GM23338 (cell line): ENCODE measurements around the gene ATF2. TPM values are rescaled to one million over a fixed set of nuclear protein-coding genes. Genes with fewer than 3 reads are reported as not detected.

Experiments used
- ATAC-seq: fragments of 200-7000 bp; cut with Tn5 transposase; 3 replicates; pipeline ENCODE4 v1.9.1; 2020
- DNase-seq: peaks from one replicate; pipeline ENCODE4 v3.0.0-alpha.2; 2015; ENCODE audit warnings: low spot score
- H2AFZ ChIP-seq: fragments of 200-600 bp; sonication (generic); 2 replicates; pipeline ENCODE4 v1.8.0; 2016; ENCODE audit warnings: antibody characterized with exemption, mild to moderate bottlenecking, moderate library complexity
- H3F3A ChIP-seq: fragments of 200-600 bp; sonication (generic); replicated peaks from 2 replicates; pipeline ENCODE4 v1.8.0; 2017; ENCODE audit warnings: antibody characterized with exemption, mixed run types, low read depth
- H3K27ac ChIP-seq: fragments of 200-600 bp; sonication (generic); 2 replicates; pipeline ENCODE4 v1.6.1; 2016; ENCODE audit warnings: low read depth
- H3K27me3 ChIP-seq: fragments of 200-600 bp; sonication (generic); 2 replicates; pipeline ENCODE4 v1.8.0; 2016; ENCODE audit warnings: mild to moderate bottlenecking, mixed run types, moderate library complexity; ENCODE audit not compliant: insufficient read depth
- H3K36me3 ChIP-seq: fragments of 200-600 bp; sonication (generic); 2 replicates; pipeline ENCODE4 v1.8.0; 2016; ENCODE audit warnings: mild to moderate bottlenecking; ENCODE audit not compliant: insufficient read depth
- H3K4me1 ChIP-seq: fragments of 200-600 bp; sonication (generic); 2 replicates; pipeline ENCODE4 v1.8.0; 2016; ENCODE audit warnings: mild to moderate bottlenecking, moderate library complexity; ENCODE audit not compliant: insufficient read depth
- H3K4me2 ChIP-seq: fragments of 200-600 bp; sonication (generic); 2 replicates; pipeline ENCODE4 v1.7.1; 2017; ENCODE audit warnings: mixed run types
- H3K4me3 ChIP-seq: fragments of 200-600 bp; sonication (generic); 2 replicates; pipeline ENCODE4 v1.6.1; 2016; ENCODE audit warnings: mixed run types
- H3K79me2 ChIP-seq: fragments of 200-600 bp; sonication (generic); replicated peaks from 2 replicates; pipeline ENCODE4 v1.8.0; 2017; ENCODE audit warnings: mild to moderate bottlenecking; ENCODE audit not compliant: insufficient read depth
- H3K9me2 ChIP-seq: fragments of 200-600 bp; sonication (generic); 2 replicates; pipeline ENCODE4 v1.8.0; 2017; ENCODE audit not compliant: insufficient read depth
- H4K20me1 ChIP-seq: fragments of 200-600 bp; sonication (generic); replicated peaks from 2 replicates; pipeline ENCODE4 v1.8.0; 2017; ENCODE audit warnings: mild to moderate bottlenecking; ENCODE audit not compliant: insufficient read depth
- H3K27ac Mint-ChIP-seq: 2 replicates; pipeline ENCODE4 v1.8.0; 2020; ENCODE audit warnings: inconsistent platforms, mild to moderate bottlenecking, moderate library complexity, mixed read lengths
- H3K27me3 Mint-ChIP-seq: 3 replicates; pipeline ENCODE4 v1.8.0; 2022; ENCODE audit warnings: low read depth, mild to moderate bottlenecking, moderate library complexity, mixed read lengths, inconsistent platforms; ENCODE audit not compliant: insufficient read depth, poor library complexity
- H3K36me3 Mint-ChIP-seq: 3 replicates; pipeline ENCODE4 v1.8.0; 2021; ENCODE audit warnings: low read depth, mild to moderate bottlenecking, inconsistent platforms, moderate library complexity, mixed read lengths
- H3K4me1 Mint-ChIP-seq: 3 replicates; pipeline ENCODE4 v1.8.0; 2020; ENCODE audit warnings: mild to moderate bottlenecking, inconsistent platforms, mixed read lengths
- H3K4me3 Mint-ChIP-seq: 3 replicates; pipeline ENCODE4 v1.8.0; 2021; ENCODE audit warnings: moderate library complexity, mild to moderate bottlenecking, inconsistent platforms, mixed read lengths
- H3K9me3 Mint-ChIP-seq: 3 replicates; pipeline ENCODE4 v1.8.0; 2020; ENCODE audit warnings: moderate library complexity, mild to moderate bottlenecking, inconsistent platforms, mixed read lengths
- CREB1 ChIP-seq: fragments of 250-450 bp; sonication (Bioruptor Pico); IDR thresholded peaks from 2 replicates; pipeline ENCODE4 v1.5.0; 2020; ENCODE audit warnings: low read depth, mild to moderate bottlenecking, moderate library complexity
- CTCF ChIP-seq, 2 experiments: fragments of 200-600 bp in 1 of 2; sonication (generic) in 1 of 2; conservative IDR thresholded peaks; 2 replicates each; pipeline versions ENCODE4 v1.5.1 to v1.6.1; 2016 to 2017; ENCODE audit warnings: antibody characterized with exemption in 2 of 2, low read depth in 2 of 2, mild to moderate bottlenecking in 2 of 2, moderate library complexity in 1 of 2
- EZH2 ChIP-seq: fragments of 200-600 bp; sonication (generic); IDR thresholded peaks from one replicate; pipeline ENCODE4 v1.8.0; 2017; ENCODE audit warnings: antibody characterized with exemption, mild to moderate bottlenecking, low read depth; ENCODE audit not compliant: unreplicated experiment
- EZH2phosphoT487 ChIP-seq: fragments of 200-600 bp; sonication (generic); IDR thresholded peaks from one replicate; pipeline ENCODE4 v1.8.1; 2018; ENCODE audit warnings: antibody characterized with exemption; ENCODE audit not compliant: unreplicated experiment
- JUNB ChIP-seq: IDR thresholded peaks from one replicate; pipeline ENCODE4 v1.6.1; 2016; ENCODE audit warnings: antibody characterized with exemption; ENCODE audit not compliant: unreplicated experiment
- NANOG ChIP-seq: IDR thresholded peaks from 2 replicates; pipeline ENCODE4 v1.6.1; 2016; ENCODE audit warnings: antibody characterized with exemption, borderline replicate concordance
- POLR2AphosphoS5 ChIP-seq: IDR thresholded peaks from 2 replicates; pipeline ENCODE4 v1.6.1; 2016; ENCODE audit warnings: antibody characterized with exemption, low read depth
- REST ChIP-seq: IDR thresholded peaks from one replicate; pipeline ENCODE4 v1.6.1; 2018; ENCODE audit warnings: antibody characterized with exemption; ENCODE audit not compliant: unreplicated experiment
- STAT1 ChIP-seq: IDR thresholded peaks from one replicate; pipeline ENCODE4 v1.6.1; 2016; ENCODE audit warnings: antibody characterized with exemption; ENCODE audit not compliant: unreplicated experiment
- ZNF114 ChIP-seq: fragments of 250-450 bp; sonication (Bioruptor Pico); IDR thresholded peaks from 2 replicates; pipeline ENCODE4 v1.5.0; 2020; ENCODE audit warnings: mild to moderate bottlenecking, moderate library complexity
- ZNF331 ChIP-seq: fragments of 250-450 bp; sonication (Bioruptor Pico); IDR thresholded peaks from 2 replicates; pipeline ENCODE4 v1.5.0; 2020; ENCODE audit warnings: low read depth, mild to moderate bottlenecking, moderate library complexity
- polyA plus RNA-seq: library from polyadenylated mRNA; unstranded; fragments of >200 nt; fragmentation: Nextera tagmentation; extraction: Ambion mirVana; gene quantifications from 2 replicates; pipeline ENCODE4 v1.2.1, GENCODE V29; 2016
- total RNA-seq: library from RNA; depleted of rRNA; stranded (reverse); fragments of >200 nt; shearing (Covaris generic); gene quantifications from 2 replicates; pipeline ENCODE4 v1.2.3, GENCODE V29; 2014
- TF ChIP-seq, protein P1 (sequence below): IDR thresholded peaks from 2 replicates; pipeline ENCODE4 v1.6.1; 2016; ENCODE audit warnings: antibody characterized with exemption
- TF ChIP-seq, protein P2 (sequence below): fragments of 250-450 bp; sonication (Bioruptor Pico); IDR thresholded peaks from 2 replicates; pipeline ENCODE4 v1.5.0; 2020; ENCODE audit warnings: mild to moderate bottlenecking, moderate library complexity

ATF2 gene
- total and polyA plus RNA-seq, 2 experiments from 2014 or later: 23.6 to 56.2 TPM

DNA sequence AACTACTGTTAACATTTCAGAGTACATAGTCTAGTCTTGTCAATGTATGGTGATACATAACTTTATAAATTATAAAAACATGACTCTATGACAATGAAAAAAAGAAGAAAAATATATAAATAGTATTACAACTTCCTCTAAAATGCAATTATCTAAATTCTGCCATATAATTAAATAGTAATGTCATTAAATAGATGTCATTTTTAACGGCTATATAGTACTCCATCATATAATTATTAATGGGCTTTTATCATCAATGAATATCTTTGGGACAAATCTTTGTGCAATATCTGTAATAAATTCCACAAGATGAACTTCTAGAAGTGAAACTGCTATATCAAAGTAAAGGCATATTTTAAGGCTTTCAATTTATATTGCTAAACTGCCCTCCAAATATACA, 24.8 kb downstream of the ATF2 start:
- Mint-ChIP-seq H3K4me1 (no peaks in the 10 kb centered on the region), H3K36me3 (peaks cover 15% of the 10 kb centered on the region; the same call in 2 of the 3 replicates), H3K27me3 (no peaks in the 10 kb centered on the region)

More for the DNA sequence above, 24.8 kb downstream of the ATF2 start:
- Histone ChIP-seq H3K4me3 (no peak overlapping the region), H3K27ac (no peak overlapping the region; the same call in 1 of the 2 replicates), H3K4me1 (no peaks in the 10 kb centered on the region), H3K4me2 (no peak overlapping the region), H3F3A (no peaks in the 10 kb centered on the region), H3K79me2 (peaks cover 96% of the 10 kb centered on the region), H3K36me3 (no peaks in the 10 kb centered on the region), H3K27me3 (no peaks in the 10 kb centered on the region), H4K20me1 (peaks cover 36% of the 10 kb centered on the region), H2AFZ (no peak overlapping the region), H3K9me2 (no peaks in the 10 kb centered on the region)
- no peak for TF ChIP-seq ZNF331
- TF ChIP-seq NANOG: no peak
- TF ChIP-seq CREB1 (CRISPR knock-in tag): no peak
- no peak for TF ChIP-seq POLR2AphosphoS5
- no peak for TF ChIP-seq EZH2
- no peak for TF ChIP-seq CTCF (conservative IDR thresholded peaks at IDR 0.05; ENCODE audit: low read depth in 2 of 2)
- TF ChIP-seq REST: no peak
- TF ChIP-seq, protein P1, sequence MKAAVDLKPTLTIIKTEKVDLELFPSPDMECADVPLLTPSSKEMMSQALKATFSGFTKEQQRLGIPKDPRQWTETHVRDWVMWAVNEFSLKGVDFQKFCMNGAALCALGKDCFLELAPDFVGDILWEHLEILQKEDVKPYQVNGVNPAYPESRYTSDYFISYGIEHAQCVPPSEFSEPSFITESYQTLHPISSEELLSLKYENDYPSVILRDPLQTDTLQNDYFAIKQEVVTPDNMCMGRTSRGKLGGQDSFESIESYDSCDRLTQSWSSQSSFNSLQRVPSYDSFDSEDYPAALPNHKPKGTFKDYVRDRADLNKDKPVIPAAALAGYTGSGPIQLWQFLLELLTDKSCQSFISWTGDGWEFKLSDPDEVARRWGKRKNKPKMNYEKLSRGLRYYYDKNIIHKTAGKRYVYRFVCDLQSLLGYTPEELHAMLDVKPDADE: no peak
- no peak for TF ChIP-seq STAT1
- TF ChIP-seq JUNB: no peak
- TF ChIP-seq, protein P2, sequence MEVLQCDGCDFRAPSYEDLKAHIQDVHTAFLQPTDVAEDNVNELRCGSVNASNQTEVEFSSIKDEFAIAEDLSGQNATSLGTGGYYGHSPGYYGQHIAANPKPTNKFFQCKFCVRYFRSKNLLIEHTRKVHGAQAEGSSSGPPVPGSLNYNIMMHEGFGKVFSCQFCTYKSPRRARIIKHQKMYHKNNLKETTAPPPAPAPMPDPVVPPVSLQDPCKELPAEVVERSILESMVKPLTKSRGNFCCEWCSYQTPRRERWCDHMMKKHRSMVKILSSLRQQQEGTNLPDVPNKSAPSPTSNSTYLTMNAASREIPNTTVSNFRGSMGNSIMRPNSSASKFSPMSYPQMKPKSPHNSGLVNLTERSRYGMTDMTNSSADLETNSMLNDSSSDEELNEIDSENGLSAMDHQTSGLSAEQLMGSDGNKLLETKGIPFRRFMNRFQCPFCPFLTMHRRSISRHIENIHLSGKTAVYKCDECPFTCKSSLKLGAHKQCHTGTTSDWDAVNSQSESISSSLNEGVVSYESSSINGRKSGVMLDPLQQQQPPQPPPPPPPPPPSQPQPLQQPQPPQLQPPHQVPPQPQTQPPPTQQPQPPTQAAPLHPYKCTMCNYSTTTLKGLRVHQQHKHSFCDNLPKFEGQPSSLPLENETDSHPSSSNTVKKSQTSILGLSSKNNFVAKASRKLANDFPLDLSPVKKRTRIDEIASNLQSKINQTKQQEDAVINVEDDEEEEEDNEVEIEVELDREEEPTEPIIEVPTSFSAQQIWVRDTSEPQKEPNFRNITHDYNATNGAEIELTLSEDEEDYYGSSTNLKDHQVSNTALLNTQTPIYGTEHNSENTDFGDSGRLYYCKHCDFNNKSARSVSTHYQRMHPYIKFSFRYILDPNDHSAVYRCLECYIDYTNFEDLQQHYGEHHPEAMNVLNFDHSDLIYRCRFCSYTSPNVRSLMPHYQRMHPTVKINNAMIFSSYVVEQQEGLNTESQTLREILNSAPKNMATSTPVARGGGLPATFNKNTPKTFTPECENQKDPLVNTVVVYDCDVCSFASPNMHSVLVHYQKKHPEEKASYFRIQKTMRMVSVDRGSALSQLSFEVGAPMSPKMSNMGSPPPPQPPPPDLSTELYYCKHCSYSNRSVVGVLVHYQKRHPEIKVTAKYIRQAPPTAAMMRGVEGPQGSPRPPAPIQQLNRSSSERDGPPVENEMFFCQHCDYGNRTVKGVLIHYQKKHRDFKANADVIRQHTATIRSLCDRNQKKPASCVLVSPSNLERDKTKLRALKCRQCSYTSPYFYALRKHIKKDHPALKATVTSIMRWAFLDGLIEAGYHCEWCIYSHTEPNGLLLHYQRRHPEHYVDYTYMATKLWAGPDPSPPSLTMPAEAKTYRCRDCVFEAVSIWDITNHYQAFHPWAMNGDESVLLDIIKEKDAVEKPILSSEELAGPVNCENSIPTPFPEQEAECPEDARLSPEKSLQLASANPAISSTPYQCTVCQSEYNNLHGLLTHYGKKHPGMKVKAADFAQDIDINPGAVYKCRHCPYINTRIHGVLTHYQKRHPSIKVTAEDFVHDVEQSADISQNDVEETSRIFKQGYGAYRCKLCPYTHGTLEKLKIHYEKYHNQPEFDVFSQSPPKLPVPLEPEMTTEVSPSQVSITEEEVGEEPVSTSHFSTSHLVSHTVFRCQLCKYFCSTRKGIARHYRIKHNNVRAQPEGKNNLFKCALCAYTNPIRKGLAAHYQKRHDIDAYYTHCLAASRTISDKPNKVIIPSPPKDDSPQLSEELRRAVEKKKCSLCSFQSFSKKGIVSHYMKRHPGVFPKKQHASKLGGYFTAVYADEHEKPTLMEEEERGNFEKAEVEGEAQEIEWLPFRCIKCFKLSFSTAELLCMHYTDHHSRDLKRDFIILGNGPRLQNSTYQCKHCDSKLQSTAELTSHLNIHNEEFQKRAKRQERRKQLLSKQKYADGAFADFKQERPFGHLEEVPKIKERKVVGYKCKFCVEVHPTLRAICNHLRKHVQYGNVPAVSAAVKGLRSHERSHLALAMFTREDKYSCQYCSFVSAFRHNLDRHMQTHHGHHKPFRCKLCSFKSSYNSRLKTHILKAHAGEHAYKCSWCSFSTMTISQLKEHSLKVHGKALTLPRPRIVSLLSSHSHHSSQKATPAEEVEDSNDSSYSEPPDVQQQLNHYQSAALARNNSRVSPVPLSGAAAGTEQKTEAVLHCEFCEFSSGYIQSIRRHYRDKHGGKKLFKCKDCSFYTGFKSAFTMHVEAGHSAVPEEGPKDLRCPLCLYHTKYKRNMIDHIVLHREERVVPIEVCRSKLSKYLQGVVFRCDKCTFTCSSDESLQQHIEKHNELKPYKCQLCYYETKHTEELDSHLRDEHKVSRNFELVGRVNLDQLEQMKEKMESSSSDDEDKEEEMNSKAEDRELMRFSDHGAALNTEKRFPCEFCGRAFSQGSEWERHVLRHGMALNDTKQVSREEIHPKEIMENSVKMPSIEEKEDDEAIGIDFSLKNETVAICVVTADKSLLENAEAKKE: no peak
- TF ChIP-seq EZH2phosphoT487: no peak
- no peak for TF ChIP-seq ZNF114 (CRISPR knock-in tag)
- H3K27ac Mint-ChIP-seq: no peak overlapping the region
- no peak overlapping the region for H3K4me3 Mint-ChIP-seq
- ATAC-seq (no peak), DNase-seq (no peak)
- no peaks in the 10 kb centered on the region for H3K9me3 Mint-ChIP-seq
